Measurements from ENCODE around the gene RGS3.

Gene RGS3

GRCh38 chr9:113558632-113559502, 95.3 kb downstream of the RGS3 start:
- CTCF ChIA-PET: interaction anchor here (1.2 kb wide), 1 partner anchor 31 kb away, joined by 5 read pairs; no protein-coding TSS in a partner anchor
- Mint-ChIP-seq H3K36me3 (no peaks in the 10 kb centered on the region), H3K27ac (no peak overlapping the region), H3K9me3 (no peaks in the 10 kb centered on the region), H3K4me1 (peaks cover 18% of the 10 kb centered on the region), H3K4me3 (no peak overlapping the region), H3K27me3 (peaks cover 3% of the 10 kb centered on the region)
- DNase-seq: no peak

- peaks cover 10% of the 10 kb centered on the region for H3K27me3 Mint-ChIP-seq
- H3K27ac Mint-ChIP-seq: peak overlapping the region; percentile 58
- no peaks in the 10 kb centered on the region for H3K9me3 Mint-ChIP-seq
- peak; percentile 22 for DNase-seq
- no peaks in the 10 kb centered on the region for H3K36me3 Mint-ChIP-seq
- H3K4me1 Mint-ChIP-seq: peaks cover 18% of the 10 kb centered on the region
- H3K4me3 Mint-ChIP-seq: no peak overlapping the region
- CTCF ChIA-PET: interaction anchor here (0.8 kb wide), 1 partner anchor 39 kb away, joined by 3 read pairs; no protein-coding TSS in a partner anchor
Measured at GRCh38 chr9:113559834-113560800, 96.6 kb downstream of the RGS3 start.

GRCh38 chr9:113562653-113563381, 99.3 kb downstream of the RGS3 start:
- Mint-ChIP-seq H3K27me3 (peaks cover 13% of the 10 kb centered on the region), H3K4me1 (peaks cover 18% of the 10 kb centered on the region), H3K4me3 (no peak overlapping the region), H3K9me3 (no peaks in the 10 kb centered on the region), H3K27ac (no peak overlapping the region), H3K36me3 (no peaks in the 10 kb centered on the region)
- DNase-seq: peak; percentile 8
- CTCF ChIA-PET: no interaction called here

GRCh38 chr9:113563826-113564497, 100.4 kb downstream of the RGS3 start:
- no peaks in the 10 kb centered on the region for H3K9me3 Mint-ChIP-seq
- DNase-seq: peak; percentile 10
- peaks cover 18% of the 10 kb centered on the region for H3K4me1 Mint-ChIP-seq
- H3K36me3 Mint-ChIP-seq: no peaks in the 10 kb centered on the region
- peaks cover 13% of the 10 kb centered on the region for H3K27me3 Mint-ChIP-seq
- no peak overlapping the region for H3K4me3 Mint-ChIP-seq
- CTCF ChIA-PET: no interaction called here
- no peak overlapping the region for H3K27ac Mint-ChIP-seq

- CTCF ChIA-PET: no interaction called here
- Mint-ChIP-seq H3K27ac (no peak overlapping the region), H3K4me1 (peaks cover 17% of the 10 kb centered on the region), H3K27me3 (peaks cover 13% of the 10 kb centered on the region), H3K36me3 (no peaks in the 10 kb centered on the region), H3K9me3 (no peaks in the 10 kb centered on the region), H3K4me3 (no peak overlapping the region)
- peak; percentile 5 for DNase-seq
Measured at GRCh38 chr9:113564498-113565237, 101.1 kb downstream of the RGS3 start.

- DNase-seq: peak; percentile 3
- CTCF ChIA-PET: no interaction called here
- Mint-ChIP-seq H3K4me3 (no peak overlapping the region), H3K27ac (no peak overlapping the region), H3K9me3 (no peaks in the 10 kb centered on the region), H3K27me3 (peaks cover 12% of the 10 kb centered on the region), H3K4me1 (peaks cover 2% of the 10 kb centered on the region), H3K36me3 (no peaks in the 10 kb centered on the region)
Measured at GRCh38 chr9:113566016-113566711, 102.6 kb downstream of the RGS3 start.

- H3K4me3 Mint-ChIP-seq: no peak overlapping the region
- DNase-seq: peak; percentile 10
- peaks cover 10% of the 10 kb centered on the region for H3K27me3 Mint-ChIP-seq
- H3K27ac Mint-ChIP-seq: no peak overlapping the region
- CTCF ChIA-PET: no interaction called here
- H3K4me1 Mint-ChIP-seq: no peaks in the 10 kb centered on the region
- no peaks in the 10 kb centered on the region for H3K9me3 Mint-ChIP-seq
- no peaks in the 10 kb centered on the region for H3K36me3 Mint-ChIP-seq
Measured at GRCh38 chr9:113566712-113567071, 103.2 kb downstream of the RGS3 start.

- Mint-ChIP-seq H3K4me3 (no peak overlapping the region), H3K27ac (no peak overlapping the region), H3K27me3 (peaks cover 10% of the 10 kb centered on the region), H3K4me1 (no peaks in the 10 kb centered on the region), H3K36me3 (no peaks in the 10 kb centered on the region), H3K9me3 (no peaks in the 10 kb centered on the region)
- CTCF ChIA-PET: no interaction called here
- DNase-seq: peak; percentile 13
Measured at GRCh38 chr9:113567361-113568080, 104.0 kb downstream of the RGS3 start.

- peaks cover under 1% of the 10 kb centered on the region for H3K4me1 Mint-ChIP-seq
- no peak overlapping the region for H3K4me3 Mint-ChIP-seq
- CTCF ChIA-PET: no interaction called here
- no peak overlapping the region for H3K27ac Mint-ChIP-seq
- DNase-seq: peak; percentile 16
- no peaks in the 10 kb centered on the region for H3K36me3 Mint-ChIP-seq
- no peaks in the 10 kb centered on the region for H3K9me3 Mint-ChIP-seq
- H3K27me3 Mint-ChIP-seq: peaks cover 10% of the 10 kb centered on the region
Measured at GRCh38 chr9:113568081-113568435, 104.5 kb downstream of the RGS3 start.

- H3K27ac Mint-ChIP-seq: no peak overlapping the region
- no peaks in the 10 kb centered on the region for H3K9me3 Mint-ChIP-seq
- no peak overlapping the region for H3K4me3 Mint-ChIP-seq
- H3K27me3 Mint-ChIP-seq: peaks cover 10% of the 10 kb centered on the region
- H3K4me1 Mint-ChIP-seq: peaks cover 7% of the 10 kb centered on the region
- CTCF ChIA-PET: interaction anchor here (0.6 to 1.2 kb wide), 2 partner anchors 9 to 10 kb away, joined by 3 read pairs; no protein-coding TSS in a partner anchor
- H3K36me3 Mint-ChIP-seq: no peaks in the 10 kb centered on the region
- DNase-seq: peak; percentile 11
Measured at GRCh38 chr9:113568571-113569321, 105.2 kb downstream of the RGS3 start.

- no peak overlapping the region for H3K4me3 Mint-ChIP-seq
- peaks cover 9% of the 10 kb centered on the region for H3K27me3 Mint-ChIP-seq
- H3K4me1 Mint-ChIP-seq: peaks cover 15% of the 10 kb centered on the region
- CTCF ChIA-PET: interaction anchor here (0.6 to 1.2 kb wide), 3 partner anchors 8 to 10 kb away, joined by 3 to 4 read pairs (median 3); no protein-coding TSS in a partner anchor
- DNase-seq: peak; percentile 6
- H3K9me3 Mint-ChIP-seq: no peaks in the 10 kb centered on the region
- H3K36me3 Mint-ChIP-seq: no peaks in the 10 kb centered on the region
- H3K27ac Mint-ChIP-seq: no peak overlapping the region
Measured at GRCh38 chr9:113569472-113570060, 106.0 kb downstream of the RGS3 start.

All from activated naive CD4-positive, alpha-beta T cell treated with anti-CD3 and anti-CD28 coated beads, Interleukin-2, amount 10 ng/mL, durations not matched to agents 7 days and 5 days (primary cell).